CD4-positive, alpha-beta T cell treated with Interleukin-21 for 1 hour (primary cell): ENCODE measurements around the gene ATP7A.
A peak's percentile ranks its signal among the peaks of the same experiment; 100 is the strongest.

Source experiments
- DNase-seq: peaks from one replicate; pipeline ENCODE4 v3.0.0-alpha.2; 2020

ATP7A gene

DNA sequence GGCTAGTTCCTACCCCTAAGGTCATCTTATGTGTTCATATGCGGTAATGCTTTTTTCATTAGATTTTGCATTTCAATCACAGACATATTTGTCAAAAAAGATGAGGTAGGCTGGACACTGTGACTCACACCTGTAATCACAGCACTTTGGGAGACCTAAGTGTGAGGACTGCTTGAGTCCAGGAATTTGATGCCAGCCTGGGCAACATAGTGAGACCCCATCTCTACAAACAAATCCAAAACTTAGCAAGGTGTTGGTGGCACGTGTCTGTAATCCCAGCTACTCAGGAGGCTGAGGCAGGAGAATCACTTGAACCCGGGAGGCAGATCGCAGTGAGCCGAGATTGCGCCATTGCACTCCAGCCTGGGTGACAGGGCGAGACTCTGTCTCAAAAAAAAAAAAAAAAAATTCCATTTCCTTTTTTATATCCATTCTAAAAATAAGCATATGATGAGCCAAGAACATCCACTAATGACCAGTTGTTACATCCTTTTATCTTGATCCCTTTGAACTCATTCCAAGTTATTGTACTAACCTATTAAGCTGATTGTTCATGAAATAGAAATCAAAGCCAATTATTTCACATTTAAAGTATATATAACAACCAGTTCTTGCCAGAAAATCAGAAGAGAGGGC is 35.5 kb downstream of the ATP7A start:
- DNase-seq: no peak

DNA sequence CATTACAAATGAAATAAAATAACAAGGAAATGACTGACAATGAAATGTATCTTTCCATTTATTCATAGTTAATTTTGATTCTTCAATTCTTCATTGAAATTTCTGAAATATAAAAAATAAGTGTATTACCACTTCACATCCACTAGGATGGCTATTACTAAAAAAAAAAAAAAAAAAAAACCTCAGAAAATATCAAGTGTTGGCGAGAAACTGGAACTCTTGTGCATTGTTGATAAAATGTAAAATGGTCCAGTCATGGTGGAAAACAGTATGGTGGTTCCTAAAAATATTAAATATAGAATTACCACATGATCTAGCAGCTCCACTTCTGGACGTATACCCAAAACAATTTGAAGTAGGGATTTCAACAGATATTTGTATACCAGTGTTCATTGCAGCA is 36.1 kb downstream of the ATP7A start:
- no peak for DNase-seq

GRCh38 chrX:77949840-77950239 is 39.3 kb downstream of the ATP7A start:
- DNase-seq: no peak

DNA sequence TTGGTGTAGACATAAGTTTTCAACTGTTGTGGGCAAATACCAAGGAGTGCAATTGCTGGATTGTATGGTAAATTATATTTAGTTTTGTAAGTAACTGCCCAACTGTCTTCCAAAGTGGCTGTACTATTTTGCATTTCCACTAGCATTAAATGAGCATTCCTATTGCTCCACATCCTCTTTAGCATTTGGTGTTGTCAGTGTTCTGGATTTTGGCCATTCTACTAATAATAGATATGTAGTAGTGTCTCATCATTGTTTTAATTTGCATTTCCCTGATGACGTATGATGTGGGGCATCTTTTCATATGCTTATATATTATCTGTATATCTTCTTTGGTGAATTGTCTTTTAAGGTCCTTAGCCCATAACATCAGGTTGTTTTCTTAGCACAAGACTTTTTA is 41.7 kb downstream of the ATP7A start:
- no peak for DNase-seq

DNA sequence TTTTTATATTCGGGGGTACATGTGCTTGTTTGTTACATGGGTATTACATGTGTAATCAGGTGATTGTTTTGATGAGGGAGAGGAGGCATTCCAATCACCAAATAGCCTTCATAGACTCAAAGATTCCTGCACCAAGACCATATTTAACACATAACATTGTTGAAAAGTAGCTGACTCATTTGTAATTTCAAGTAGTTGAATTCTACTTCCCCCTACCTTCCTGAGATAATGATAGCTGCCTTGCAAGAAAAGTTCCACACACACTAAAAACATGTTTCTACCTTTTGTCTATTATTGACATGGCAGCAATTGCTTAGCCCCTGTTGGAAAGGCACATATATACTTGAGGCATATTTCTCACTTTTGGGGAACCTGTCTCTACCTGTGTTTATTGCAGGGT is 42.8 kb downstream of the ATP7A start:
- DNase-seq: no peak

GRCh38 chrX:77953708-77954107 is 43.2 kb downstream of the ATP7A start:
- DNase-seq: no peak

DNA sequence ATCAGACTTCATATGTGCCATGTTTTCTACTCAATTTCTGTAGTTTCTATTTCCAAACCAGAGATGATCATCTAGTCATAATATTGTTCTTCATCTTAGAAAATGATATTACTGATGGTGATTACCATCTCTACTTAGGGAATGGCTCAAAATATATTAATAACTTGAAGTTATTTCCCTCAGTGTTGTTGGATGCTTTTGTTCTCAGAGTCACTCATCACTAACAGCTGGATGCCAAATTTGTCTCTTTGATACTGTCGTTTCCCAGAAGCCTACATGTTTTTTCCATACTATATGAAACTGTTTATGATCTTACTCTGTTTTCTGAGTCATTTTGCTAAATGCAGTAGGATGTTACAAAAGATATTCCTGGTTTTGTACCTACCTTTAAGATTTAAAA is 50.1 kb downstream of the ATP7A start:
- no peak for DNase-seq

DNA sequence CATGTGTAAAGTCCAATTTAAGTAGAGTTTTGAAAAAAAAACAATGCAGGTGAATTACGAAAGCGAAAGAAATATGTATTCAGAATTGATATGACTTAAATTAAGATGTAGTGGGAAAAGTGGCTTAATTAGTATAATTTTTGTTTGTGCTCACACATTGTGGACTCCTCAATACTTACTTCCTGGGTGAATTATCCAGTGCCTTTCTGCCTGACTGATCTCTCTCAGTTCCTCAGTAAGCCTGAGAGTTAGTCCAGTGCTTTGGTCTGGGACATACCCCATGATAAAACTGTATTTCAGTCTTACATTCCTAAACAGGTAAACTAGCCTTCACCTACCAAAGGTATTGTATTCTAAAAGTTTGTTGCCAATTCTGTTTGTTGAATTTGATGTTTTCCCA is 50.6 kb downstream of the ATP7A start:
- no peak for DNase-seq

- peak; percentile 4 for DNase-seq
Observed at GRCh38 chrX:77962068-77962902, 51.8 kb downstream of the ATP7A start.

GRCh38 chrX:77966361-77966760 is 55.9 kb downstream of the ATP7A start:
- no peak for DNase-seq

GRCh38 chrX:77967631-77968030 is 57.1 kb downstream of the ATP7A start:
- no peak for DNase-seq

- DNase-seq: no peak
Observed at GRCh38 chrX:77969538-77969937, 59.0 kb downstream of the ATP7A start, which contains the start of gene PGAM4. Gene PGAM4, minus strand, starts transcription at chrX:77969638. Its CDS starts 0 bp downstream, at chrX:77969638.

- no peak for DNase-seq
Observed at GRCh38 chrX:77975755-77976154, 65.3 kb downstream of the ATP7A start.

GRCh38 chrX:77977095-77977494 is 66.6 kb downstream of the ATP7A start:
- DNase-seq: no peak

- no peak for DNase-seq
Observed at GRCh38 chrX:77977518-77977917, 67.0 kb downstream of the ATP7A start.

DNA sequence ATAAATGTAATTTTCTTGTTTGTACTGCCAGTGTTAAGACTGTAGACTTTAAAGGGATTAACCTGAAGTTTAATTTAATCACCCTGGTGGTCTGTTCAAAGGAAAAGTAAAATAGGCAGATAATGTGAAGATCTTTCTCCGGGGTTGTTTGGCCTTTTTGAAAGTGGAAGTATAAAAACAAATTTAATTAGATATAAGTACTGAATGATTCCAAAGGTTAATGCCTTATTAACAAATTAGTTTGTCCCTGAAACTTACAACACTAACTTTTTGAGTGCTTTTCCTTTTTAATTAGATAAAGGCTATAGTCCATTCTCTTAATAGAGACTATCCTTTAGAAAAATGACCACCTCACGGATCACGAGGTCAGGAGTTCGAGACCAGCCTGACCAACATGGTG is 69.4 kb downstream of the ATP7A start:
- DNase-seq: no peak

- no peak for DNase-seq
Observed at GRCh38 chrX:78011846-78012245, 101.4 kb downstream of the ATP7A start.

DNA sequence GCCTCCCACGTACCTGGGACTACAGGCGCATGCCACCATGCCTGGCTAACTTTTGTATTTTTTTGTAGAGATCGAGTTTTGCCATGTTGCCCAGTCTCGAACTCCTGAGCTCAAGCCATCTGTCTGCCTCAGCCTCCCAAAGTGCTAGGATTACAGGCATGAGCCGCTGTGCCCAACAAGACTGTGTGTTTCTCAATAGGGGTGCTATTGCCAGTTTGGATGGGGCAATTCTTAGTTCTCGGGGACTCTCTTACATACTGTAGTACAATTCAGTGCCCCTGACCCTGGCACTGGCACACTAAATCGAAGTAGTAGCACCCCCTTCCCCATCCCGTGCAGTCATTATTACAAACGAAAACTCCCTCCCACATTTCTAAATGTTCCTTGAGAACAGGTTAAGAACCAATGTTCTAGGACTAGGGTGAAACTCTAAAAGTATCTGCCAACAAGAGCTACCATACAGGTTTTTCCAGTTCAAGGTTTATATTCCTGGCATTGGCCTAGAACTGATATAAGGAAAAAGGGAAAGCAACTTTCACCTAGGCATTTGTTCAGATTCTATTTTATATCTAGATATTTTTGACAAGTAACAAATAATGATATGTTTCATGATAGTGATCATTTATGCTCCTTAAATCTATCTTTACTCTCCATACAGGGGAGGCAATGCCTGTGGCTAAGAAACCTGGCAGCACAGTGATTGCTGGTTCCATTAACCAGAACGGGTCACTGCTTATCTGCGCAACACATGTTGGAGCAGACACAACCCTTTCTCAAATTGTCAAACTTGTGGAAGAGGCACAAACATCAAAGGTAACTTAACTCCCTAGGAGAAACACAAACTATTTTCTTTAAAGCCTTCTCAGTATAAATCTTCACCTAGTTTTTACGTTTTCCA is 109.3 kb downstream of the ATP7A start:
- no peak for DNase-seq

- DNase-seq: peak; percentile 62
Observed at GRCh38 chrX:78024349-78025059, 114.0 kb downstream of the ATP7A start.

DNA sequence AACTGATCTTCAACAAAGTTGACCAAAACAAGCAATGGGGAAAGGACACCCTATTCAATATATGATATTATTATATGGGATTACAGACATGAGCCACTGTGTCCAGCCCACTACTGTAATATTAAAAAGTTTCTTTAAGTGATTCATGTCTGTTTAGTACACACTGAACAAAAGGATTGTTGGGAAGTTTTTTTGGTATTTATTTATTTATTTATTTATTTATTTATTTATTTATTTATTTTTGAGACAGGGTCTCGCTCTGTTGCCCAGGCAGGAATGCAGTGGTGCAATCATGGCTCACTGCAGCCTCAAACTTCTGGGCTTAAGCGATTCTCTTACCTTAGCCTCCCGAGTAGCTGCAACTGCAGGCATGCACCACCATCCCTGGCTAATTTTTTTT is 117.3 kb downstream of the ATP7A start:
- DNase-seq: no peak

- peak; percentile 4 for DNase-seq
Observed at GRCh38 chrX:78029663-78030062, 119.2 kb downstream of the ATP7A start.

GRCh38 chrX:78035061-78035460 is 124.6 kb downstream of the ATP7A start:
- DNase-seq: no peak

DNA sequence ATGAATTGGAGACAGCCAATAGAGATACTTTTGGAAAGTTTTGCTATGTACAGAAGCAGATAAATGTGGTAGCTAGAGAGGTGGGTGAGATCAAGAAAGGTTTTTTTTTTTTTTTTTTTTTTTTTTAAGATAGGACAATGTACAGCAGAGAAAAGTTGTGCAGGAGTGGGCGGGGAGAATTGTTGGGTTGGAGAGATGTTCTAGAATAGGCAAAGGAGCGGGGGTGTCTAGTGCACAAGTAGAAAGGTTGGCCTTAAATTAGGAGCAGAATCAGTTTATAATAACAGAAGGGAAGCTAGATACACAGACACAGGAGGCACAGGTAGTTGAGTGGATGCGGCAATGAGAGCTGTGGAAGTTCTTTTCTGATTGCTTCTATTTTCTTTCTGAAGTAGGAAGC is 127.4 kb downstream of the ATP7A start:
- DNase-seq: no peak
